ENCODE results near the gene CHL1.

The CHL1 gene

DNA sequence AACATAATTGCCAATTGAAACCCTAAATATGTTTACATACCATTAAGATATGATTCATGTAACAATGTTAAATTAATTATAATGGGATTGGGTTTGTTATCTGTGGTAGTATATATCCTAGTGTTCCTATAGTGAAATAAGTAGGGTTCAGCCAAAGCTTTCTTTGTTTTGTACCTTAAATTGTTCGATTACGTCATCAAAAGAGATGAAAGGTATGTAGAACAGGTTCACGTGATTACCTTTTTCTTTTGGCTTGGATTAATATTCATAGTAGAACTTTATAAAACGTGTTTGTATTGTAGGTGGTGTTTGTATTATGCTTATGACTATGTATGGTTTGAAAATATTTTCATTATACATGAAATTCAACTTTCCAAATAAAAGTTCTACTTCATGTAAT is 212.4 kb downstream of the CHL1 start:
- no peak for DNase-seq

DNA sequence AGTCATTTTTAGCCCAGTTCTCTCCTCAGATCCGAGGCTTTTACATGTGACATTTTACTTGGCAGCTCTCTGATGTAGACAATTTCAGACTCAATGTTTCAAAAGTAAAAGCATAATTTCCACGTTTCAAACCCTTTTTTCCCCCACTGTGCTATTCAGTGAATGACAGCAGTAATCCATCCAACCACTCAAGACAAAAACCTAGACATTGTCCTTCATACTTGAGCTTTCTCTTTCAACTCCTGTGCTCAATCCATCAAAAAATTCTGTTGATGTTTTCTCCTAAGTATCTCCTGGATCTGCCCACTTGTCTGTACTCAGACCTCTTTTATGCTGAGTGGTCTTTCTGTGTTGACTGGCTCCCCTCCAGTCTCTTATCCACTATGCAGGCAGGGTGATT is 214.7 kb downstream of the CHL1 start:
- DNase-seq: no peak

DNA sequence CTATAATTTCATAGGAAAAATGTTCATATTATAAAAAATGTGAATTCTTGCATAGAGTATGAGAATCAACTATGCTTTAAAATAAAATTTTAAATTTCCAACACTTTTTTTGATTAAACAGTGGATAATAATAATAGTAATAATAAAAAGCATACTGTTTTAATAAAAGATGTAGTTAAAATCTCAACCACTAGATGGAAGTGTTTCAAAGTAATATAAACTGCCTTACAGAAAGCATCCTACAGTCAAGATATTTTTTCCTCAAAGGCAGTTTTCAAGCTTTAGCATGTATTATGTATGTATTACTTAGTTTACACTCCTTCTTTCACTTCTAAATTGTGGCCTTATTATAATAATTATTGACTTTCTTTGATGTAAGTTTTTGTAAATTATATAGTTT is 217.5 kb downstream of the CHL1 start:
- no peak for DNase-seq

DNA sequence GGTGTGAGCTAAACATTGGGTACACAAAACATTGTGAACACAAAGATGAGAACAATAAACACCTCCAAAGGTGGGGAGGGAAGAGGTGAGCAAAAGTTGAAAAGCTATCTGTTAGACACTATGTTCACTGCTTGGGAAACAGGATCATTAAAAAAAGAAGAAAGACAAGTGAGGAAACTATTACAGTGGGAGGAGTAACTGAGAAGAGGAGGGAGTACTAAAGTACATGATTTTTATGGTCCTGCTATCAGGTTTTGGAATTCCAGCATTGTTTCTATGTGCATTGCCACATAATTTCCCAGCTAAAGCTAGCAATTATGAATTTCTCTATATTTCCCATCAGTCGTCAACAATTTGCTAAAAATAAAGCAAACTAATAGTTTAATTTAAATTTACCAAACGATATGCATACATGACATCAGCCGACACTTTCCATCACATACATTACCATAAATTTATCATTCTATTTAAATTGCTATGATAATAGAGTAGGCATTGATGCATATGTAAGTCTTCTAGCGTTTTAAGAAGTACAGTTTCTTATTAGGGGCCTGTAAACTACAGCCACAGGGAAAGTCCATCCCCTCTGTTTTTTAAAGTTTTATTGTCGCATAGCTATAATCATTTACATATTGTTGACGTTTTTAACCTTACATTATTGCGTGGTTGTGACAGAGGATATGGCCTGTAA is 221.8 kb downstream of the CHL1 start:
- no peak for DNase-seq

DNA sequence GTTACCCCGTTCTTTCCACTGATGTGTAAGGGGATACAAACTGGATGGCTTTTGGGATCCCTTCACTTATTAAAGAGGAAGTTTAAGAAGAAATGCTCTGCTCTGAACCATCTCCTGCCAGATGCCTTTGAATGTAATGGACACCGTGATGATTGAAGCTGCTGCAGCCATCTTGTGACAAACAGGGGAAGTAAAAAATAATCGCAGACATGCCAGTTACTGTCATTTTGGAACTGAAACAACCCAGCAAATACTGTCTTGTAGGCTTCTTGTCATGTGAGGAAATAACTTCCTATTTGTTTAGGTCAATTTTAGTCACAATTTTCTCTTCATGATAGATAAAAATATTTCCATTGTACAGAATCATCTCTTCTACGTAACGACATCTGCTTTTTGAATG is 224.0 kb downstream of the CHL1 start:
- DNase-seq: no peak

DNA sequence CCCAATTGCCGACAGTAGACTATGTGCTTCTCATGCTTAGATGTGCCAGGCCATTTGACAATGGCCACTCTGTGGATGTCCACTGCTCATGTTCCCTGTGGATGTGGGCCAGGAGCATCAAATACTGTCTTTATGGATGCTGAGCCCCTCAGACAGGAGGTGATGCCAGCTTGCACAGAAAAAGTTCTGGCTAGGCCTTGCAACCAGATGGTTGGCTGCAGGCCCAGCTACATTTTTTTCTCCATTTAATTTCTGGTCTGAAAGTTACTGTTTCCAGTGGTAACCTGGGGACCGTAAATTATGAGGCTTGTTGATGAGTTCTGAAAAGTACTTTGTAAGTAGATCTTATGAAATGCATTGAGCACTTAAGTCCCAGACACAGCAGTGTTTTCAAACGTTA is 228.5 kb downstream of the CHL1 start:
- DNase-seq: peak in 5 of 14 donors; percentile 3 to 53 (median 4)

DNA sequence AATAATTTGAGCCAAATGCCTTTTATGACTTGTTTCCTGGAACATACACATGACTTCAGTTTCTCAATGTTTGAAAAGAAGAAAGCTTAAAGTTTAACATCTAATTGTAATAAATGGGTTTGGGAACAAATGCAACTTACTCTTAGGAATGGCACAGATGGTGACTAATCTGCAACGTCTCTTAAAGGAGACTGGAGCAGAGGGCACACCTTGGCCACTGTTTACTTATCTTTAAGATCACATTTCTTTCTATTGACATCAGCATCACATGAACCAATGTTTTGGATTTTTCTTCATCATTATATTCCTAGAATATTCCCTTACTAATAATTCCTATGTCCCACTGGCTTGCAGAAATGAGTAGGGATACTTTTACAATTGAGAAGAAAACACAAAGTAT is 229.5 kb downstream of the CHL1 start:
- DNase-seq: no peak

DNA sequence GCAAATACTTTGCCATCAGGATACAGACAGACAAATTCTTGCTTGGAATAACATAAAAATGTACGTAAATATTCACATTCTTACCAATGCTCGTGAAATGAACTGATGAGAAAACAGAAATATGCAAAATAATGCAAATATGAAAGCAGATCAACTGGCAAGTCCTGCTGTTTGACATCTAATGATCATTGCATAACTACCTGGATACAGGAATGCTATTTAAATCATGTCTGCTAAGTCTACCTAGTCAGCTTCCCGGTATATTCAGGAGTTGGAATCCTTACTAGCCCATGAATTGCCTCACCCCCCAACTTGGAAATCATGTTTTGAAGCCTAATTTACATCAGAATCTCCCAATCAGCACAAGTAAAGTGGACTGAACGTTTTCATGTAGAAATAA is 230.6 kb downstream of the CHL1 start:
- no peak for DNase-seq

DNA sequence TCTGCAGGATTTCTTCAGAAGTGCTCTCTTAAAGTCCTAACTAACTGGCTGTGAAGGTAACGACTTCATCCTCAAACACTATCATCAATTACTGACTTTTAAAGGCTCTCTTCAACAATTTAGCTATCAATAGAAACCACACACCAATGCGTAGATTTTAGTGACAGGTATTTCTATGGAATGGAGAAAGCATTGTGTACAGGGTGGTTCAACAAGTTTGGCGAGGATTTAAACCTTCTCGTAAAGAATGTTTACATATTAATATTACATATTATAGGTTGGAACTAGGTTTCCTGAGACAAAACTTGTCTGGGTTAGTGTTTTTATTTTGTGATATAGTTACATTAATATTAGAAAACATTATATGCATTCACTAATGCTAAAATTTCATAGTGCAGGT is 233.6 kb downstream of the CHL1 start:
- DNase-seq: no peak

DNA sequence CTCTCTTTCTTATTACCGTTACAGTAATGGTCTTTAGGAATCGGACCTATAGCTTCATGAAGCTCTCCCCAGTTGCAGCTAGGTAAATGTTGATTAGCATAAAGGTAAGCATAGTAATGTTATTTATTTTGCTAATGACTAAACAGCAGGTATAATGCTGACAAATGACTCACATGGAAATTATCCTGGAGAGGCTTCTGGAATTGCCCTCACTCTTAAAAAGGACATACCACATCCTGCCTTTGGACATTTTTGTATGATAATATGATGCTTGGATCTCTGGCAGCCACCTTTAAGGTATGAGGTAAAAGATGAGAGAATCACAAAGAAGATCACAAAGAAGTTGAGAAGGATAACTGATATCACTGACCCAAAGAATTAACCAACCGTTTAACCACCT is 238.6 kb downstream of the CHL1 start:
- no peak for DNase-seq

DNA sequence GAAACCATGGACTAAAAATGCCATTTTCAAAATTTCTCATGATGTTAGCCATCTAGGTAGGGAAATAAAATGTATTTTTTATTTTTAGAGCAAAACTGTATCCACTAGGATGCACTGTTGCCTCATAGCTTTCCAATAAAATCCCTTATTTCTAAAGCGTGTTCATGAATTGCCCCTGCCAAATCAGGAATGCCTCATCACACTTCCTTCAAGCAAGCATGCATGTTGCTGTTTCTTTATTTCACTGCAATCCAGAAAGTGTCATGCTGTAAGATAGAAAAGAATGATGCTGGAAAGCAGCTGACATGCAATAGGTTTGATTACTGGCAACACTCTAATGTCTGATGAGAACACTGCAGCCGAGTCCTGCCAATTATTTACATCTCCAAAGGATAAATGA is 239.5 kb downstream of the CHL1 start:
- peak in 1 of 14 donors; percentile 8 for DNase-seq

DNA sequence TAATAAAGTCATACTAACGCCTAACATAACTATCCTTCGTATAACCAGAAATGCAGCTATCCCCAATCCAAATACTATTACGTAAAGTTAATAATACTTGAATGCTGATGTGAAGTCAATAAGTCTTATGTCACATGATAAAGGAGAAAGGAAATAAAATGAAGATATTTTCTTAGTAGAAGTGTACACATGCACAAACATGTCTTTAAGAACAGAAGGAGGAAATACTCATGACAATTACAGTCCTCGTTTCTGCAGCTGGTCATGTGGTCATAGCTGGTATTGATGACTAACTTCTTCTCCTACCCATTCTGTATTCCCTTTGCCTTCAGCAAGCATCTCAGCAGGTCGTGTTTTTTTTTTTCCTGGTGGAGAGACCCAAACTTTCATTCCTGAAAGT is 244.3 kb downstream of the CHL1 start:
- no peak for DNase-seq

DNA sequence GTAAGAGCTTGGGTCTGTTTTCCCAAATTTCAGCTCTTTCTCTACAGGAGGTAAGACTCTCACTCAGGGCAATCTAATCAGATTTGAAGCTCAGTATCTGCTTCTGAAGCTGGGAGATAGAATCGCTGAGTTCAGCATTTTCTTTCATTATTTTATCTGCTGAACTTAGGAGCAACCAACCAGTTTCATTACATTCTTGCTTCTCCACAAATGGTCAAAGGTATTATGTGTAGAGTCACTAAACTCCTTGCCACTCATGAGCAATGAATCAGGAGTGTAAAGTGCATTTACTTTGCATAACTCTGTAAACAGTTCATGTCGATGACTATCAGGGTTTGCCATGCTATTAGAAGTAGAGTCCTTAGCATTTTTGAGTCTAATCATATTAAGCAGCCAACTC is 249.4 kb downstream of the CHL1 start:
- DNase-seq: no peak

DNA sequence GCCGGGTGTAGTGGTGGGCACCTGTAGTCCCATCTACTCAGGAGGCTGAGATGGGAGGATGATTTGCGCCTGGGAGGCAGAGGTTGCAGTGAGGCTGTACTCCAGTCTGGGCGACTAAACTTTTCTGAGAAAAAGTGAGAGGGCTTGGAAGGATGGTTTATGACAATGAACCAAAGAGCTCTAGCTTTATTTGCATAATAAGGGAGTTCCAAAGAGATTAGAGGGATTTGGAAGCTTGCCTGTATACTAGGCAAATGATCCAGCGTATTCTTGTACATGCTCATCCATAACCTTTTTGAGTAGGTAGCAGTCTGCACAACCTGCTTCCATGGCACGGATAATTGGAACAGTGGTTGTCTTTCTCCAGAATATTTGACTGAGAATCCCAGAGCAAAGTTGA is 251.1 kb downstream of the CHL1 start:
- no peak for DNase-seq

DNA sequence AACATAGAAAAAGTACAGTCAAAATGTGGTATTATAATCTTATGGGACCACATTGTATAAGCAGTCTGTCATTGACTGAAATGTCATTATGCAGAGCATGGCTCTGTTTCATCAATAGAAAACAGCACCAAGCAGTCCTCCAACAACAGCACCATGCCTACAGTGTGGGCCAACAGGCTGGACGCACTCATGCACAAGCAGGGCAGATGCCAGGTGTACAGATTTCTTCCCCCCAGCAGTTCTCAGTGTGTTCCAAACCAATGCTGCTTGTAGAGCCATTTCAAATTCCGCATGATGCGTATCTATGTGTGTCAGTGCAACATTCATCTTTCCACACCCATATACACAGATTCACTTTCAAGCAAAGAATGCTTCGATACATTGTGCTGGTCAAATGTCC is 253.1 kb downstream of the CHL1 start:
- peak in 1 of 14 donors; percentile 85 for DNase-seq

DNA sequence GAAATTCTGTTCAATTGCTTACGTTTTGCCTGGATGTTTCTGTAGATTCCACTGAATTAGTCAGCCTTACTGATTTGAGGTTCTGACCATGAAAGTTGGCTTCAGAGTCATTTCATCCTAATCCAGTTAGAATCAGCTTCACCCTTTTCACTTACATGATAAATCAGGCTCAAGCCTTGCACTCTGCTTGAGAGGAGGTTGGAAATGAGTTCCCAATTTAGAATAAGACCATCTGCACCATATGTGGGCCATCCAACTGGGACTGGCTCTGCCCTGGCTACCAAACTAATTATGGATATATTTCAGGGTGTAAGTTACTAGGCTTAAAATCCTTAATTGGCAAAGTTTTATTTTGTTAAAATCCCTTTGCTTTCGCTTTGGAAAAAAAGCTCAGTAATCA is 255.7 kb downstream of the CHL1 start:
- peak in 1 of 14 donors; percentile 92 for DNase-seq

DNA sequence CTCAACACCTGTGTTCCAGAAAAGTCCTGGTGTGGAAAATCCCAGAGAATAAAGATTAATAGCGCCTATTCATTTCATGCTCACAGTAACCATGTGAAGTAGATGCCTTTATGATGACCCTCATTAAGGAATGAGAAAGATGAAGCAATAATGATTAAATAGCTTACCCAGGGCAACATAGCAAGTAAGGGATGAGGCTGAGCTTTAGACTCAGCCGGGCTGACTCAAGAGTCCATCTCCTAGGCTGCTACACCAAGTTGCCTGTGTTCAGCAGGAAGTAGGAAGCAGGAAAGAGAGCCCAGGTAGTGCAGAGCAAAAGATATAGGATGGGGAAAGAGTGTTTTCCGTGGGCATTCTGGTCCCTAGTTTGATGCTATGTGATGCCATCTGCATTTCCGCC is 256.5 kb downstream of the CHL1 start:
- DNase-seq: no peak

DNA sequence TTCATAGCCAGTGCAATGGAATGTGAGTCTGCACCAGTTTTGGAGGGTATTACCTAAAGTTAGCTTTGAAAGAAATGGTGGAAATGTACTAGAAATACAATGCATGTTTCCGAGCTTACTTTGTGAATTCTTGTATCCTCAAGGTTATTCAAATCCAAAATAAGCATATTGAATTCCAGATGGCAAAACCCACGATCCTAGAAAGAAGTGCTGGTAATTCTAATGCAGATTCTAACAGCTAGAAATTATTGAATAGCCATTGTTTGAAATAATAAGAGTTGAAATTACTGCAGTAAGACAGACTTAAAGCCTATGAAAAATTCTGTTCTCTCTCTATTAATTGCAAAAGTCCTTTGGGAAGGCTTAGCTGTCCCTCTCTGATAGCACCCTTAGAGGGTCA is 258.4 kb downstream of the CHL1 start:
- DNase-seq: peak in 1 of 14 donors; percentile 47

DNA sequence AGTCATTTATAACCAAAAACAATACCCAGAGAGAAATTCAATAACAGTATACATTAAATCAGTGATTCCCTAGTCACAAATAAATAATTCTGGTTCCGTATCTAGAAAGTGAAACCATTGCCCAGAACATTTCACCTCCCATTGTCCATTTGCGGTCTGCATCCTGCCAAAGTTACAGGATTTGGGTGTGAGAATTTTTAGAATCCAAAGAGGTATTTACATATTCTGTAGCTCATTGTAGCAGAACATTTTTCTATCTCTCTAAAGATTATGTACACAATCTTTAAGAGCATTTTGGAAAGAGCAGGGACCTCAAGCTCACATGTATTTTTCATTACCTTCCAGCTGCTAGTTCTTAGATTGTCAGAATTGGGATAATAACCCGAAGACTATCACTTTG is 261.6 kb downstream of the CHL1 start:
- DNase-seq: peak in 1 of 14 donors; percentile 56

DNA sequence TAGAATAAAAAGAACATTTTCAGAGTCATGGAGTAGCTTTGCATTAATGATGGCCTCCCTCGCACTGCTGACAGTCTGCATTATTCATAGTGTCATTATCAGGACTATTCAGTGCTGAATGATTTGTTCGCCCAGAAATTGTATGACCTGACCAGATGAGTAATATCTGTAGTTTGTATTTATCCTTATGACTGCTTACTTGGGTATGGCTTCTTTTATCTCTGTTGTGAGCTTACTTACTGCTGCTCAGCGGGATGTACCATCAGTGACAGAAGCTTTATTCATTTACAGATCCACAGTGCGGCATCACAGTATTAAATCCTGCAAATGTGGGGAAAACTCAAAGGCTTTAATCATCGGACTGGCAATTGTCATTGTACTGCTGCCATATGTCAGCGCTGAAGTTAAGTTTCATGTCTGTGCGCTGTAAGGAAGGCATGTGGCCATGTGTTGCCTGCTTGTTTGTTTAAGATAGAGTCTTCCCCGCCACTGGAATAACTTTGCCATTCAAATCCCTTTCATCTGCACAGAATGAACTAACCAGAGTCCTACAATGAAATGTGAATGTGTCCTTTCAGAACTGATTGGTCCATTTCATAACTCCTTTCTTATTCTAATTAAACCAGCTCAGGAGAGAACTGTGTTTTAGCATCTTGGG is 262.2 kb downstream of the CHL1 start:
- peak in 3 of 14 donors; percentile 1 to 82 (median 16) for DNase-seq

Measured in C1 segment of cervical spinal cord (tissue), 14 donors.